Stomach (tissue), 4 donors: ENCODE measurements around the gene HTRA3.

ENCODE experiments used
- EP300 ChIP-seq: sonication (generic); formaldehyde crosslinking; IDR thresholded peaks from one replicate; pipeline ENCODE4 v1.6.1; 2017; ENCODE audit warnings: antibody characterized with exemption
- POLR2A ChIP-seq, 4 donors: fragments of 450-650 bp; IDR thresholded peaks; one replicate each; pipeline ENCODE4 v1.6.1; 2016; ENCODE audit warnings: antibody characterized with exemption in 4 of 4, control low read depth in 2 of 4, mild to moderate bottlenecking in 1 of 4, moderate library complexity in 1 of 4
- POLR2AphosphoS5 ChIP-seq, 3 donors: sonication (generic); formaldehyde crosslinking; IDR thresholded peaks; one replicate each; pipeline ENCODE4 v1.6.1; 2016; ENCODE audit warnings: antibody characterized with exemption in 3 of 3
- TF ChIP-seq, protein P1 (sequence below), 7 experiments: fragments of 450-650 bp in 4 of 7; fragments of 200-600 bp in 3 of 7; sonication (generic) in 3 of 7; IDR thresholded peaks; one replicate each; pipeline ENCODE4 v1.5.1; 2016 to 2019; ENCODE audit warnings: antibody characterized with exemption in 7 of 7, control low read depth in 2 of 7, mild to moderate bottlenecking in 1 of 7

- TF ChIP-seq, protein P1, sequence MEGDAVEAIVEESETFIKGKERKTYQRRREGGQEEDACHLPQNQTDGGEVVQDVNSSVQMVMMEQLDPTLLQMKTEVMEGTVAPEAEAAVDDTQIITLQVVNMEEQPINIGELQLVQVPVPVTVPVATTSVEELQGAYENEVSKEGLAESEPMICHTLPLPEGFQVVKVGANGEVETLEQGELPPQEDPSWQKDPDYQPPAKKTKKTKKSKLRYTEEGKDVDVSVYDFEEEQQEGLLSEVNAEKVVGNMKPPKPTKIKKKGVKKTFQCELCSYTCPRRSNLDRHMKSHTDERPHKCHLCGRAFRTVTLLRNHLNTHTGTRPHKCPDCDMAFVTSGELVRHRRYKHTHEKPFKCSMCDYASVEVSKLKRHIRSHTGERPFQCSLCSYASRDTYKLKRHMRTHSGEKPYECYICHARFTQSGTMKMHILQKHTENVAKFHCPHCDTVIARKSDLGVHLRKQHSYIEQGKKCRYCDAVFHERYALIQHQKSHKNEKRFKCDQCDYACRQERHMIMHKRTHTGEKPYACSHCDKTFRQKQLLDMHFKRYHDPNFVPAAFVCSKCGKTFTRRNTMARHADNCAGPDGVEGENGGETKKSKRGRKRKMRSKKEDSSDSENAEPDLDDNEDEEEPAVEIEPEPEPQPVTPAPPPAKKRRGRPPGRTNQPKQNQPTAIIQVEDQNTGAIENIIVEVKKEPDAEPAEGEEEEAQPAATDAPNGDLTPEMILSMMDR (IDR thresholded peaks at IDR 0.05), result no peak
- TF ChIP-seq POLR2A (IDR thresholded peaks at IDR 0.05) (no peak), POLR2AphosphoS5 (IDR thresholded peaks at IDR 0.05) (no peak), EP300 (no peak)
These were observed 46.8 kb upstream of the HTRA3 start for GRCh38 chr4:8222609-8223388.
